Ureter (tissue), 1 donor: Measurements from ENCODE around the gene TNF. TPM values are rescaled to one million over a fixed set of nuclear protein-coding genes. Genes with fewer than 3 reads are reported as not detected.
"Not testable (repeated sequence)": the region's sequence is repeated elsewhere in the genome, so short reads cannot be mapped to it uniquely, and the experiment has no call there.

Source experiments
- DNase-seq: peaks from one replicate; pipeline ENCODE4 v3.0.0-alpha.2; 2020; ENCODE audit warnings: low spot score
- total RNA-seq: library from RNA; stranded (reverse); gene quantifications from one replicate; pipeline ENCODE4 v1.2.4, GENCODE V29; 2023
- donor health status: DM: yes; HTN: yes; CAD: no.

TNF gene
- total RNA-seq, 1 donor from 2014 or later: 0.36 TPM

DNA sequence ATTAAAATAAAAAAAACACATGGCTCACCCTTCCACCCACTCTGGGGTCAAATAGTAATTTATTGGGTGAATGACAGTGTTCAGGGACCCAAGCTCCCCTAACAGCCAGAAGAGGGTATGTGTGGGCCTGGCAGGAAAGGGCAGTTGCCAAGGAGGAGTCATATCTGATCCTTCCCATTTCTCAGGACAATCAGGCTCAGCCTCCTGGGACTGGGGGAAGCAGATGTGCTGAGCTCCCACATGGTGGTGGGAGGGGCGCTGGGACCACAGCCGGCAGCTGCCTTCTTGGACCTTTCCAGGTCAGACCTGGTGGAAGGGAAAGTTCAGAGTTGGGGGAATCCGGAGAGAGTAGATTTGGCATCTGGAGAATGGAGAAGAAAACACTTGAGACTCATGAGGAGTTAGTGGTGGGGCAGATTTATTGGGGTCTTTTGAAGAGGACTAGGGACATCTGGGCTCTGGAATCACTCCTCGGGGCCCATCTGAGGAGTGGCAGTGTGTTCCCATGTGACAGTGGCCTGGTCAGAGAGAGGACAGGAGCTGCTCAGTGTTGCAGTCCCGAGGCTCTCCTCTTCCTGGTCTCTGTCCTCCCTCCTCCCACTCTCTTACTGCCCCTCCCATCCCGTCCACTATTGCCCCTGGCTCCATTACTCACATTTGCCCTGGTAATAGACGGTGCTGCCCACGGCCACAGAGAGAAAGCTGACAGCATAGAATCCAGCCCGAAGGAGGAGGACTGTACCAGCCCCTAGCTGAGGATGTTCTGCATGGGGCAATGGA is 13.7 kb downstream of the TNF start:
- no peak for DNase-seq

DNA sequence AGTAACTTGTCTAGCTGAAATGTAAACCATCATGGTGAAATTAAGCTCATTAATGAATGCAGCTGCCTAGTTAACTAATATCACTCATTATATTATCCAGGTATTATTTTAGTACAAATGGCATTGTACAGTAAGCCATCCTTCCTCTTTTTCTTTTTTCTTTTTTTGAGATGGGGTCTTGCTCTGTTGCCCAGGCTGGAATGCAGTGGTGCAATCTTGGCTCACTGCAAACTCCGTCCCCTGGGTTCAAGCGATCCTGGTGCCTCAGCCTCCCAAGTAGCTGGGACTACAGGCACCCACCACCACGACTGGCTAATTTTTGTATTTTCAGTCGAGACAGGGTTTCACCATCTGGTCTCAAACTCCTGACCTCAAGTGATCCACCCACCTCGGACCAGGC is 15.3 kb downstream of the TNF start:
- not testable (repeated sequence) for DNase-seq

DNA sequence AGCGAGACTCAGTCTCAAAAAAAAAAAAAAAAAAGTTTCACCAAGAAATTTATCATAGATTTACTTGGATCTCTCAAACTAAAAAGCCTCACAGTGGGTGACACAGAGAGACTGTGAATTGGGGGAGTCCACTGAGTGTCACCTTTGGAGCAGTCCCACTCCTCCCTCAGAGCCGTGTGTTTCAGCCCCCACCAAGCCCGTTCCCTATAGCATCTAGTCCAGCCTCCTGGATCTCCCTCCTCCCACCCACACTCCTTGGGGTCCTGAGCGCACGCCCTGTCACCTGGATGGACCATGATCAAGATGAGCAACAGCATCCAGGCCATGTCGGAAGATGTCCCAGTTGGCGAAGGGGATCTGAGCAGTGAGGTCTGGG is 17.0 kb downstream of the TNF start:
- DNase-seq: no peak

DNA sequence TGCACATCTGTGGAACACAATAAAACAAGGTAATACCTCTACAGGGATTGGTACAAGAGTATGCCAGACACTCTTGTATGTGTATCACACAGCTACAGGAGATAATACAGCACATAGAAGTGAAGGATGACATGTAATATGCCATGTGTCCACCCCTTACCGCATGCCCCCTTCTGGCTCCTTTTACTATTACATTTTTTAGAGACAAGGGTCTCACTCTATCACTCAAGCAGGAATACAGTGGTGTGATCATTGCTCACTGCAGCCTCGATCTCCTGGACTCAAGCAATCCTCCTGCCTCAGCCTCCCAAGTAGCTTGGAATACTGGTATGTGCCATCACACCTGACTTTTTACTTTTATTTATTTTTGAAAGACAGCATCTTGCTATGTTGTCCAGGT is 21.6 kb downstream of the TNF start:
- DNase-seq: no peak

DNA sequence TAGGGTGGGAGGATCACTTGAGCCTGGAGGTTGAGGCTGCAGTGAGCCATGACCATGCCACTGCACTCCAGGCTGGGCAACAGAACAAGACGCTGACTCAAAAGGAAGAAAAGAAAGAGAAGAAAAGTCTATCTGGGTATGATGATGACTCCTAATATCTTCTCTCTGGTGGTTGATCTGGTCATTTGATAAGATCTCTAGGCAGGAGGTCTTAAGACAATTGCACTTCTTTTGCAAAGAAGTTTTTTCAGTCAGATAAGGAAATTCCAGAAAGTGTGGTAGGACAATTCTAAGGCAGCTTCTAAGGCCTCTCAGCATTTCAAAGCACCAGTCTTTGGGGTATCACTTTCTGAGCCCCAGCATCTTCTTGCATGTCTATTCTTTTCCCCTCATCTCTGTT is 32.0 kb downstream of the TNF start:
- DNase-seq: no peak

DNA sequence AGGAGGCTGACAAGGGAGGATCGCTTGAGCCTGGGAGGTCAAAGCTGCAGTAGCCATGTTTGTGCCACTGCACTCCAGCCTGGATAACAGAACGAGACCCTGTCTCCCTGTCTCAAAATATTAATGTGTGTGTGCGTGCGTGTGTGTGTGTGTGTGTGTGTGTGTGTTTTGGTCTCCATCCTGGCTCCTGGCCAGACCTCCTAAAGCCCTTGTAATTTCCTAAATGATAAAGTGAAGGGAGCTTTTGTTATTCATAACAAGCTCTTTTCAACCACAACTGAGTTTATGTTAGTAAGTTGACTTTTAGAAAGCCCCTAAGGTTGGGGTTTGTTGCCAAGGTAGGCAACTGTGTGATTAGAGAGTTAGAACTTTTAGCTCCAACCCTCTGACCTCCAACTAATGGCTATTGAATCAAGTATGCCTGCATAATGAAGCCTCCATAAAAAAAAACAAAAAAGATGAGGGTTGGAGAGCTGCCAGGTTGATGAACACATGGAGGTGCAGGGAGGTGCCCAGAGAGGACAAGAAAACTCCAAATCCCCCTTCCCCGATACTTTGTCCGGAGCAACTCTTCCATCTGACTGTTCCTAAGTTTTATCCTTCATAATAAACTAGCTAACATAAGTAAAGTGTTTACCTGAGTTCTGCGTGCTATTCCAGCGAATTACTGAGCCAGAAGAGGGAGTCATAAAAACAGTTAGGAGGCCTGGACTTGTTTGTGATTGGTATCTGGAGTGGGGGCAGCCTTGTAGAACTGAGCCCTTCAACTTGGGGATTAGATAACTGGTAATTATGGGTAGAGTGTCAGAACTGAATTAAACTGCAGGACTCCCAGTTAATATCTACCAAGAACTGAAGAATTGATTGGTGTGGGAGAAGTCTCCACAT is 34.4 kb downstream of the TNF start:
- DNase-seq: no peak

DNA sequence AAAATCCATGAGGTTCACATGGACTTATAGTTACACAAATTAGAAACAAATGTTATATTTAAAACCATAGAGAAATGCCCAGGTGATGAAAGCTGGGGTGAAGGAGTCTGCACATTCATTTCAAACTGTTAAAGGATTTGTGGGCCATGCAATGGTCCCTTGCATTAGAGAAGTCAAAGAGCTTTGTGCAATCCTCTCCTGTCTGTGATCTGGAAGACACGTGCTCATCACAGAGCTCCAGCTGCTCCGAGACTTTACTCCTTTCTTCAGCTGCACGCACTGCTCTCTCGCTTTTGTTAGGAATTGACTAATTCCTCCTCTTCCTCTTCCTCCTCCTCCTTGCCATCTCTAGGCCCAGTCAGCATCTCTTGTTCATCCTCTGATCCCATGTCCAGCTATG is 35.6 kb downstream of the TNF start:
- DNase-seq: no peak

DNA sequence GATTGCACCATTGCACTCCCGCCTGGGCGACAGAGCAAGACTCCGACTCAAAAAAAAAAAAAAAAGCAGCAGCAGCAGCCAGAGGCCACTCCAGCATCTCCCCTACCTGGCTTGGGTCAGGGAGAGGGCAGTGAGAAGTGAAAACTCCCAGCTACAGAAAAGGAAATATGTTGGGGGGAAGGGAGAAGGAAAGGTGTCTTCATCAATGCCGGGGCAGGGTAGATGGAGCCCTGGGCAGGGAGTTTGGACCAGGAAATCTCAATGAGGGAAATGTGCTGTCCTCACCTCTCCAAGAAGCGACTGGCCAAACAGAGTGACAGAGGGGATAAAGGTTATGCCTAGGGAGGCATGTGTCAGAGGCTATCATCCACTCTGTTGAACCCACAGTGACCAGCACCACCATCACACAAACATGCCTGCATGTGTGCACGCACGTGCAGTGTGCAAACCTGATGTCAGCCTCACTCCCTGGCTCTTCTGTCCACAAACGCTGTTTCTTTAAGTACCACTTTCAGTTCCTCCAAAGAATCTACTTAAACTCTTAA is 38.8 kb downstream of the TNF start:
- no peak for DNase-seq

DNA sequence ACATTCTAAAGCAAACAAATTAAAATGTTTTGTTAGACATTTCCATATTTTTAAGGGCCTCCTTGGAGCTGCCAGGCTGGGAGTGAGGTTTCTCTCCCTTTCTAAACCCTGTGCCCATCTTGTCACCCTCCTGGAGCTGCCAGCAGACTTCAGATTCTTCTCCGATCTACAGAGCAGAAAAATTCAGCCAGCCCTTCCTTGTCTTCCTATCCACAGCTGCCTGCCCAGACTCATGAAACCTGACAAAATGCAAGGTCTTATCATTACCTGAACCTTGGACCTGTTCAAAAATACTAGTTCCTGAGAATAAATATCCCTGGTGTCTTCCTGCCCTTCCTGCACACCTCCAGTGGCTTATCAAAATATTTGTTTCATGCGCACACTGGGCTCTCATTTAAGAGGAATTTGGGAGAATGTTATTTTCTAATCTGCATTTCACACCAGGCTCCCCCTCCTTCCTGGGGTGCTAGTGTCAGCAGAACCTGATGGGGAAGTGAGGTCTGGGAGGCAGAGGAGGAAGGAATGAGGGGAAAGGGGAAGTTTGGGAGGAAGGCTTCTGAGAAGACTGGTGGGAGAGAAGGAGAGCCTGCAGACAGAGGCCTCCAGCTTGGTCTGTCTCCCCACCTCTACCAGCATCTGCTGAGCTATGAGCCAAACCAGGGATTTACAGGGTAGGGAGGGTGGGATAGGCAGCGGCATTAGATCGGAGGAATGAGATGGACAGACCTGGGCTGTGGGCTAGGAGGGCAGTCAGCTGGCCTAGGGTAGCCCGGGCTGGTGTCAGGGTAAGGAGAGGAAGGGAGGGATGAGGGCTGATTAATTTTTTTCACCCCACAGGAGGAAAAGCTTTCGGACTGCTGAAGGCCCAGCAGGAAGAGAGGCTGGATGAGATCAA is 39.6 kb downstream of the TNF start, which contains the start of gene AIF1:
Gene AIF1 (plus strand): TSS at position 551 of the 895 bp plus-strand sequence. CDS start 96 bp downstream, at position 647.
- no peak for DNase-seq

DNA sequence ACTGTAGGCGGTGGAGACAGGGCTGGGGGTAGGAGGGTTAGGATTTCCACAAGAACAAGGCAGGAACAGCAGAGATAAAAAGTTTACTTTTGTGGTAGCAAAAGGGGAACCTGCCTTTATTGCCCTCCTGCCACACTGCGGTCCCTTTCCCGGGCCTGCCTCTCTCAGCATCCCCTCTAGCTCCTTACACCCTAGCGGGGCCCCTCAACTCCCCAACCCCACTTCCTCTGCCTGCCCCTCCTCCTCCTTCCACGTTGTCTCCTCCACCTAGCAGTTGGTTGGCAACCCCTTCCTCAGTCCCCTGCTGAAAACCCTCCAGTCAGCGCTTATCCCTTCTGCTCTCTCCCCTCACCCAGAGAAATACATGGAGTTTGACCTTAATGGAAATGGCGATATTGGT is 40.4 kb downstream of the TNF start:
- no peak for DNase-seq

DNA sequence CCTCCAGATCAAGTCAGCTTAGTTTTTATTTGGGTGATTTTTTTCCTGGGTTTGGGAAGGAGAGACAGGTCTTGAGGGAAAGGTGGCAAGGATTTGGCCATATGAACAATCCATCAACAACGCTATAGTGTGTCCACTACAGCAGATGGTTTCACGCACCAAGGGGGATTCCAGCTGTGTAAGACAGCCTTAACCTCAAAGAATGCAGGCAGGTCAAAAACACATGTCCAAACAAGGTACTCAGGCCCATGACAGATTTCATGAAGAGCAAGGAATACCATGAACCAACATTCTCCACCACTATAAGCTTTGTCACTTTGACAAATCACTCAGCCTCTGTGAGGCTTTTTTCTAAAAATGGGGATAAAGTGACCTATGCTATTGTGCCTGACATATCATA is 41.6 kb downstream of the TNF start:
- DNase-seq: no peak

DNA sequence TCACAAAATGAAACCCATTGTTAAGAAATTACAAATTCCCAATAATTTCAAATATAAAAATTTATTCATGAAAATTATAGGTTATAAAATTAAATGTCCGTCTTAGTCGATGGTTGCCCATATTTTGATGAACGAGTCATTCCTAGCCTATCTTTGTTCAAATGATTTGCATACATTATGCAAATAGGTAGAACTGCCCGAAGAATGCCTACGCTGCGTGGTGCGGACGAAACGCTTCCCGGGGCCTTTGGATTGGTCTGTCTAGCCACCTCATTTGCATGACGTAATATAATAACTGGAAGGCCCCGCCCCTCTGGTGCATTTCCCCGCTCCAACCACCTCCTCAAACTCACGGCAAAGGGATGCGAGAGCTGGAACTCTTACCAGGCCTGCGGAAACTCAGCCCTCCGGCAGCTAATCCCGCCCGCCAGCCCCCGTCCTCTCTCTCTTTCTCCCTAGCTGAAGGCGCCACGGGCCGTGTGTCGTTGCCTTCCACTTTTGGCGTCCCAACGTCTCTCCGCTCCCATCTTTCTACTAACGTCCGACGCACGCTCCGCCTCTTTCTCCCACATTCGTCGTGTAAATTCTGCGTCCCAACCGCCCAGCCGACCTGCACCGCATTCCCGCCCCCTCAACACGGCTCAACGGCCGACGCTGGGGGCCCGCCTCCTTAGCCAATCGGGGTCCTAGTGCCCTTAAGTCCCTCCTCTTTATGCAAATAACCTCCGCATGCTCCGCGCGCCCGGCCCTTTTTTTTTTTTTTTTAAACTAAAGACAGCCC is 44.6 kb downstream of the TNF start:
- peak; percentile 98 for DNase-seq

DNA sequence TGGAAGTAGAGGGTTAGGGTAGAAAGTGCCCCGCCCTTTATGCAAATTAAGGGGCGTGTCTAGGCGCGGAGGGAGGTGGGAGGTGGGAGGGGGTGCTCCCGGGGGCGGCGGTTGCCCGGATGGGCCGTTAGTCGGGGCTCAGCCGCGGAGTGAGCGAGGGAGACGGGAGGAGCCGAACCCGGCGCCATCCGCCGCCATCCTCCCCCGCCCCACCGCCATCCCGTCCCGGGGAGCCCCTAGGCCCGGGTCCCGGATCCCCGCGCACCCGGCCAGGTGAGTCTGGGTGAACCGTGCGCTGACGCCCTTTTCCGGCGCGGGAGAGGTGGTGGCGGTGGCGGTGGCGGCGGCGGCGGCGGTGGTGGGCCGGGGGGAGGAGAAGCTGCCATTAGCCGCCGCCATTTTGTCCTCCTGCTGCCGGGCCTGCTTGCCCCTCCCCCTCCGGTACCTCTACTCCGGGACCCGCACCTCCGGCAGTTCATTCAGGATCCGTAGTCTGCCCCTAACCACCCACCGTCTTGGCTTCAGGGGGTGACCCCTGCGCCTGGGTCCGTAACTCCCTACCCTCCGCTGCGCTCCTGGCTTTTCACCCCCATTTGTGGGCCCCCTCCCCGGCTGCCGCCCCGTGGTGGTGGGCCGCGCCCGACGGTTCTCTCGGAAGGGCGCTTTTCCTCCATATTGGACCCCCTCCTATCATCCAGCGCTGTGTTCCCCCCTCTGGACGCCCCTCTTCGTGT is 45.4 kb downstream of the TNF start, which contains the start of gene PRRC2A:
Gene PRRC2A (plus strand): TSS at position 130 of the 734 bp plus-strand sequence. CDS start 2,075 bp downstream, outside the sequence.
- no peak for DNase-seq

DNA sequence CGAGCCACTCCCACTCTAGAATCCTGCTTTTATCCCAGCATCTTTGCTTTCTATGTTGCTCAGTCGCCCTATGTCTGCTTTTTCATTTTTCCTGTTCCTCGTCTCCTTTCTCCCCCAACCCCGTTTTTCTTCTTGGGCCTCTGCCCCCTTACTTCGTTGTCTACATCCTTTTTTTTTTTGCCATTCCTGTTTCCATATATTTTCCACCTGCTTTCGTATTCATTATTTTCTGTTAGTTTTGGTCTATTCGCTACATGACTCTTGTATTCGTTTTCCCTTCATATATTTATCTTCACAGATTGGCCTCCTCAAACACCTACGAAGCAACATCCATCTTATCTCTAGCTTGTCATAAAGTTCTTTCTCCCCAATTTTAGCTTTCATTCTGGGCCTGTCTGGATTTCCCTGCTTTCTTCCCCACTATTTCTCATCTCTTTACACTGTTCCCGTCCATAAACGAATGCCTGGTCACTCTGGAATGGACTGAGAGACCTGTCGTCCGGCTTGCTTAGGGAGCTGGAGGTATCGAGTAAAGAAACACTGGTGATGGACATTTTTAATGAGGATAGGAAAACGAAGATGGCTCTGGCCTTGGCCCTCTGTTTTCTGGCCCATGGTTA is 46.1 kb downstream of the TNF start:
- no peak for DNase-seq

DNA sequence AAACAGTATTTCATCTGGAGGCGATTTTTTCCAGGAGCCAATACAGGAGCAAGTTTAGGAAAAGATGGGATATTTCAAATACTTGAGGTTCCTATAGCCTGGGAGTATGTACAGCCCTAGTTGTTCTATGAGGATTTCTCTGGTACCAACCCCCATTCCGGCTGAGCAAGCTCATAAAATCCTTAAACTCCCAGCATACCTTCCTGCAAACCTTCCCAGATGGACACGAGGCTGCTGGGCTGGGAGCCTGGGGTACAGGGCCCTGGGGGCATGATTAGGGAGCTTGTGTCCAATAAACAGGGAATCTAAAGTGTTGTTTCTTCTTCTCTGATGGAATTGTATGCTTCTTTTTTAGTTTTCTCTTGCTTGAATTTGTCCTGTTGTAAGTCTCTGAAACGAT is 46.6 kb downstream of the TNF start:
- no peak for DNase-seq

DNA sequence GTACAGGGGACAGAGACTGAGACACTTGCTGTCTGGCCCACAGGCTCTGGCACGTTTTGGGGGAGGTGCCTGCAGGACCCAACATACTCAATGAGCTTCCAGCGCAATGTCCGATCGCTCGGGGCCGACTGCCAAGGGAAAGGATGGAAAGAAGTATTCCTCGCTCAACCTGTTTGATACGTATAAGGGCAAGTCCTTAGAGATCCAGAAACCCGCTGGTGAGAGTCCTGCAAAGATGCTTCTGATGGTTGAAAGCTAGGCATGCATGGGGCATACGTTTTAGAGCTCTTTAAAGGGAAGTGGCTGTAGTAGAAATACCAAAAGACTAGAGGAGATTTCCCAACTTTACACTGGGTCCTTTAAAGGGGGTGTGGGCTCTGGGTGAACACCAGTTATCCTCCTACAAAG is 47.3 kb downstream of the TNF start:
- peak; percentile 77 for DNase-seq

DNA sequence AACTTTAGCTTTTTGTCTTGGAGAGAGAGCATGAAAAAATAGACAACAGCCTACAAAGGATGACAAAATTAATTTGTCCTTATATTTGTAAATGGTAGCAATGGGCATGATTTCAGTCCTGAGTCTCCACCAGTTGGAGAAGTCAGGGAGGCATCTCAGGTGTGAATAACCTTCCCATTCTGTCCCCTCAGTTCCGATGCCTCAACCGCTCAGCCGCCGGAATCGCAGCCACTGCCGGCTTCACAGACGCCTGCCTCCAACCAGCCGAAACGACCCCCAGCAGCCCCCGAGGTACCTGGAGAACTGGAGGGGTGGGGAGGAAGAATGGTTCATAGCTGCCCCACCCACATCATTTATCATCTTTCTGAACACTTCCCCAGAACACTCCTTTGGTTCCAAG is 48.7 kb downstream of the TNF start:
- DNase-seq: no peak

DNA sequence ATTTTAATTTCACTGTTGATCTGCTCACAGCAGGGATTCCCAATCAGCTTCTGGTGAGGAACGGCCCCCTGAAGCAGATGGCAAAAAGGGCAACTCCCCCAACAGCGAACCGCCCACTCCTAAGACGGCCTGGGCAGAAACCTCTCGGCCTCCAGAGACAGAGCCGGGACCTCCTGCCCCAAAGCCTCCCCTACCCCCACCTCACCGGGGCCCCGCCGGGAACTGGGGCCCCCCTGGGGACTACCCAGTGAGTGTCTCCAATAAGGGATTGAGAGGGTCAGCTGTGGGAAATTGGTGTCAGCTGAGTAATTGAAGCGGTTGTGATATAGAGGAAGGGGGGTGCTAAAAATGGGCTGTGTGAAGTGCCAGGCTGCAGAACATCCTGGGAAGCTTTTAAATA is 51.6 kb downstream of the TNF start:
- DNase-seq: no peak

DNA sequence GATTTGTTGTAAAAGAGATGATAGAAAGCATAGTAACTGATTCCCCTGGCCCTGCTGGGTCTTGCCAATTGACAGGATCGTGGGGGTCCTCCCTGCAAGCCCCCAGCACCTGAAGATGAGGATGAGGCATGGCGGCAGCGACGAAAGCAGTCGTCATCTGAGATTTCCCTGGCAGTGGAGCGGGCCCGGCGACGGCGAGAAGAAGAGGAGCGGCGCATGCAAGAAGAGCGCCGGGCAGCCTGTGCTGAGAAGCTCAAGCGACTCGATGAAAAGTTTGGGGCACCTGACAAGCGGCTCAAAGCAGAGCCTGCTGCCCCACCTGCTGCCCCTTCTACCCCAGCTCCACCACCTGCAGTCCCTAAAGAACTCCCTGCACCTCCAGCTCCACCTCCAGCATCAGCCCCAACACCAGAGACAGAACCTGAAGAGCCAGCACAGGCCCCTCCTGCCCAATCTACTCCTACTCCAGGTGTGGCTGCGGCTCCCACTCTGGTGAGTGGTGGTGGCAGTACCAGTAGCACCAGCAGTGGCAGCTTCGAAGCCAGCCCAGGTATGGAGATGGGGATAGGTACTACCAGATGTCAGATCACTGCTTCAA is 52.4 kb downstream of the TNF start:
- no peak for DNase-seq
